IMR-90 (cell line): ENCODE measurements around the gene DNAH5.

Experiments used
- BHLHE40 ChIP-seq: fragments of 150-350 bp; IDR thresholded peaks from 2 replicates; pipeline ENCODE4 v1.6.1; 2016; ENCODE audit warnings: mild to moderate bottlenecking, low read depth, low read length
- CEBPB ChIP-seq: IDR thresholded peaks from 2 replicates; pipeline ENCODE4 v1.6.1; 2012; ENCODE audit warnings: low read depth, low read length, improper control_type of control experiment
- CHD1 ChIP-seq: IDR thresholded peaks from 2 replicates; pipeline ENCODE4 v1.6.1; 2012; ENCODE audit warnings: low read depth, low read length, improper control_type of control experiment
- CTCF ChIP-seq: conservative IDR thresholded peaks from 2 replicates; pipeline ENCODE4 v1.5.1; 2012; ENCODE audit warnings: mild to moderate bottlenecking, low read depth, low read length, improper control_type of control experiment
- FOS ChIP-seq: fragments of 150-350 bp; IDR thresholded peaks from 2 replicates; pipeline ENCODE4 v1.6.1; 2016; ENCODE audit warnings: low read depth, low read length
- MAFK ChIP-seq: IDR thresholded peaks from 2 replicates; pipeline ENCODE4 v1.6.1; 2012; ENCODE audit warnings: low read depth, low read length, improper control_type of control experiment
- MXI1 ChIP-seq: IDR thresholded peaks from 2 replicates; pipeline ENCODE4 v1.6.1; 2012; ENCODE audit warnings: low read depth, mild to moderate bottlenecking, low read length, moderate library complexity, borderline replicate concordance
- POLR2A ChIP-seq: IDR thresholded peaks from 2 replicates; pipeline ENCODE4 v1.6.1; 2012; ENCODE audit warnings: mild to moderate bottlenecking, low read depth, low read length
- RAD21 ChIP-seq: IDR thresholded peaks from 2 replicates; pipeline ENCODE4 v1.6.1; 2012; ENCODE audit warnings: low read length, improper control_type of control experiment
- SMC3 ChIP-seq: fragments of 150-350 bp; IDR thresholded peaks from 2 replicates; pipeline ENCODE4 v1.6.1; 2016; ENCODE audit warnings: low read depth, mild to moderate bottlenecking, antibody characterized with exemption, low read length, moderate library complexity

DNA sequence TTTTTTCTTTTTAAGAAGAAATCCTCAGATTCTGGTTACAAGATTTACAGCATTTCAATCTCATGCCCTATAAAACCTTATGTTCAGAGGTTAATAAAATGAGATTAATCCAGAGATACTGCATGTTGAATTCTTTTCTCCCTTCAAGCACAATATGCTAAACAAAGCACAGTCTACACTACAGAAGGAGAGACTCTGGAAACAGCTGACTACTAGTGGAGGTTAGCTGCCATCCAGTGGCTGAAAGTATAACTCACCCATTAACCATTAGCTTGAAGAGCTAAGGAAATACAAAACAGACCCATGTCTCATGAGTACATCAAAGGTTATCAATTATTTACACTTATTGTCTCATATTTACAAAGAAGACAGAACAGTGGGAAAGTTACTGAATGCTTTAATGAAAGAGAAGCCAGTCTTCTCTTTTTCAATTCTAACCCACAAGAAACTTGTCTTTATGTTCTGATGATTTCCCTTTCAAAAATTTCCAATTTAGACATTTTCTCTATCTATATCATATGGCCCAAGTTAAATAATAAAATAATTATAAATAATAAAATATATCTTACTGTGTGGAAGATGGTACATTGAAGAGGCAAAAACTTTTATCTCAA, 12.7 kb upstream of the DNAH5 start:
- TF ChIP-seq CTCF (peak; percentile 78), RAD21 (peak; percentile 94), BHLHE40 (no peak), MXI1 (no peak), SMC3 (peak; percentile 76), POLR2A (no peak), FOS (no peak), CEBPB (no peak), CHD1 (no peak), MAFK (no peak)
